H9 (cell line): ENCODE results near the gene IL1RN. TPM values are rescaled to one million over a fixed set of nuclear protein-coding genes. Genes with fewer than 3 reads are reported as not detected.

Source experiments
- DNase-seq: peaks from one replicate; pipeline ENCODE4 v3.0.0-alpha.2; 2017
- H2AFZ ChIP-seq: one replicate; pipeline ENCODE4 v1.6.1; 2013; ENCODE audit warnings: mild to moderate bottlenecking, low read length, control low read depth, moderate library complexity
- H2AK5ac ChIP-seq: 2 replicates; pipeline ENCODE4 v1.6.1; 2013; ENCODE audit warnings: low read length, control low read depth, mixed read lengths; ENCODE audit not compliant: insufficient read length
- H2BK120ac ChIP-seq: one replicate; pipeline ENCODE4 v1.6.1; 2013; ENCODE audit warnings: low read depth, mild to moderate bottlenecking, low read length, control low read depth, inconsistent platforms; ENCODE audit not compliant: poor library complexity, severe bottlenecking
- H2BK12ac ChIP-seq: 2 replicates; pipeline ENCODE4 v1.6.1; 2013; ENCODE audit warnings: low read length, control low read depth, mixed read lengths, low read depth; ENCODE audit not compliant: insufficient read length
- H2BK15ac ChIP-seq: 2 replicates; pipeline ENCODE4 v1.6.1; 2013; ENCODE audit warnings: low read depth, low read length, control low read depth
- H2BK20ac ChIP-seq: one replicate; pipeline ENCODE4 v1.6.1; 2013; ENCODE audit warnings: low read depth, mild to moderate bottlenecking, low read length, control low read depth, inconsistent platforms; ENCODE audit not compliant: poor library complexity, severe bottlenecking
- H2BK5ac ChIP-seq: 2 replicates; pipeline ENCODE4 v1.6.1; 2013; ENCODE audit warnings: low read length, control low read depth, mixed read lengths; ENCODE audit not compliant: insufficient read length
- H3K14ac ChIP-seq: 2 replicates; pipeline ENCODE4 v1.6.1; 2013; ENCODE audit warnings: low read length, control low read depth; ENCODE audit not compliant: insufficient read depth
- H3K18ac ChIP-seq: 2 replicates; pipeline ENCODE4 v1.6.1; 2013; ENCODE audit warnings: low read depth, mild to moderate bottlenecking, mixed read lengths, low read length, control low read depth; ENCODE audit not compliant: insufficient read length
- H3K23ac ChIP-seq: 2 replicates; pipeline ENCODE4 v1.6.1; 2013; ENCODE audit warnings: low read length, control low read depth, mixed read lengths, low read depth; ENCODE audit not compliant: insufficient read length
- H3K23me2 ChIP-seq: 2 replicates; pipeline ENCODE4 v1.6.1; 2013; ENCODE audit warnings: low read depth, mild to moderate bottlenecking, mixed read lengths, low read length, control low read depth; ENCODE audit not compliant: insufficient read length, poor library complexity, severe bottlenecking
- H3K27ac ChIP-seq: 2 replicates; pipeline ENCODE4 v1.5.1; 2013; ENCODE audit warnings: low read length, control low read depth, mixed read lengths, low read depth; ENCODE audit not compliant: insufficient read length
- H3K27me3 ChIP-seq: 2 replicates; pipeline ENCODE4 v1.6.1; 2013; ENCODE audit warnings: low read length, control low read depth, inconsistent platforms; ENCODE audit not compliant: insufficient read depth
- H3K4ac ChIP-seq: 2 replicates; pipeline ENCODE4 v1.6.1; 2013; ENCODE audit warnings: low read depth, mild to moderate bottlenecking, control low read depth, inconsistent platforms, low read length, moderate library complexity
- H3K4me1 ChIP-seq: 2 replicates; pipeline ENCODE4 v1.6.1; 2013; ENCODE audit warnings: low read length, control low read depth, inconsistent platforms; ENCODE audit not compliant: insufficient read depth
- H3K4me2 ChIP-seq: 2 replicates; pipeline ENCODE4 v1.6.1; 2013; ENCODE audit warnings: low read length, control low read depth, mixed read lengths; ENCODE audit not compliant: insufficient read length, insufficient read depth
- H3K56ac ChIP-seq: 2 replicates; pipeline ENCODE4 v1.6.1; 2013; ENCODE audit warnings: low read depth, mild to moderate bottlenecking, mixed read lengths, low read length, control low read depth; ENCODE audit not compliant: insufficient read length
- H3K79me1 ChIP-seq: 2 replicates; pipeline ENCODE4 v1.6.1; 2013; ENCODE audit warnings: low read depth, mild to moderate bottlenecking, moderate library complexity, low read length, control low read depth, inconsistent platforms; ENCODE audit not compliant: insufficient read depth, poor library complexity, severe bottlenecking
- H3K79me2 ChIP-seq: 2 replicates; pipeline ENCODE4 v1.6.1; 2013; ENCODE audit warnings: low read length, control low read depth, inconsistent platforms; ENCODE audit not compliant: insufficient read depth
- H3K9ac ChIP-seq: 2 replicates; pipeline ENCODE4 v1.6.1; 2013; ENCODE audit warnings: low read length, control low read depth, mixed read lengths; ENCODE audit not compliant: insufficient read length; ENCODE audit errors: extremely low read depth
- H3K9me3 ChIP-seq: one replicate; pipeline ENCODE4 v1.6.1; 2013; ENCODE audit warnings: low read depth, low read length, inconsistent platforms; ENCODE audit not compliant: control insufficient read depth
- H3T11ph ChIP-seq: one replicate; pipeline ENCODE4 v1.6.1; 2013; ENCODE audit warnings: mild to moderate bottlenecking, low read length, control low read depth, inconsistent platforms
- H4K20me1 ChIP-seq: one replicate; pipeline ENCODE4 v1.6.1; 2013; ENCODE audit not compliant: control insufficient read depth, insufficient read length, insufficient read depth
- H4K5ac ChIP-seq: 2 replicates; pipeline ENCODE4 v1.6.1; 2013; ENCODE audit warnings: low read depth, mild to moderate bottlenecking, mixed read lengths, low read length, control low read depth; ENCODE audit not compliant: insufficient read length
- H4K8ac ChIP-seq: replicated peaks from 2 replicates; pipeline ENCODE4 v1.6.1; 2013; ENCODE audit warnings: low read length, control low read depth, mixed read lengths, low read depth; ENCODE audit not compliant: insufficient read length
- H4K91ac ChIP-seq: 2 replicates; pipeline ENCODE4 v1.6.1; 2013; ENCODE audit warnings: low read depth, mild to moderate bottlenecking, moderate library complexity, mixed read lengths, low read length, control low read depth; ENCODE audit not compliant: insufficient read length
- H3K27ac Mint-ChIP-seq, 3 experiments: 2 replicates in 2 of 3; 3 replicates in 1 of 3; pipeline ENCODE4 v1.8.0; 2020 to 2021; ENCODE audit warnings: mixed read lengths in 3 of 3, mild to moderate bottlenecking in 1 of 3, moderate library complexity in 1 of 3
- H3K27me3 Mint-ChIP-seq: 2 replicates; pipeline ENCODE4 v1.8.0; 2021; ENCODE audit warnings: low read depth, mild to moderate bottlenecking, moderate library complexity, mixed read lengths
- H3K36me3 Mint-ChIP-seq, 3 experiments: 2 replicates in 2 of 3; 3 replicates in 1 of 3; pipeline ENCODE4 v1.8.0; 2020 to 2021; ENCODE audit warnings: low read depth in 3 of 3, mixed read lengths in 3 of 3; ENCODE audit not compliant: insufficient read depth in 1 of 3
- H3K4me1 Mint-ChIP-seq, 2 experiments: 2 replicates each; pipeline ENCODE4 v1.8.0; 2020; ENCODE audit warnings: mixed read lengths in 2 of 2
- H3K4me3 Mint-ChIP-seq, 2 experiments: 2 replicates in 1 of 2; 3 replicates in 1 of 2; pipeline ENCODE4 v1.8.0; 2020 to 2021; ENCODE audit warnings: mild to moderate bottlenecking in 2 of 2, mixed read lengths in 2 of 2, moderate library complexity in 1 of 2
- H3K9me3 Mint-ChIP-seq, 2 experiments: 2 replicates in 1 of 2; 3 replicates in 1 of 2; pipeline ENCODE4 v1.8.0; 2020; ENCODE audit warnings: mild to moderate bottlenecking in 2 of 2, mixed read lengths in 2 of 2, moderate library complexity in 1 of 2
- CTCF ChIP-seq: fragments of 200-600 bp; sonication (generic); conservative IDR thresholded peaks from 3 replicates; pipeline ENCODE4 v1.8.0; 2021; ENCODE audit warnings: antibody characterized with exemption, mild to moderate bottlenecking
- WGBS: extraction: QIAGEN DNeasy Blood & Tissue Kit; methylation state at CpG from one replicate; pipeline ENCODE4 v1.1.7; 2013; ENCODE audit warnings: missing lambda C conversion rate, low lambda C conversion rate, mixed read lengths; ENCODE audit not compliant: insufficient read length; ENCODE audit errors: extremely low coverage; 5-methylcytosine and 5-hydroxymethylcytosine counted together
- total RNA-seq: library from RNA; stranded (reverse); gene quantifications from 2 replicates; pipeline ENCODE4 v1.2.1, GENCODE V29; 2021

The IL1RN gene
- total RNA-seq, 1 experiment from 2014 or later: not detected

- WGBS: no CpG with 5 or more reads among the region's 6 CpGs
- Histone ChIP-seq H4K91ac (no peak overlapping the region), H3K18ac (no peak overlapping the region), H3K9ac (no peak overlapping the region), H2AFZ (no peak overlapping the region), H3K79me2 (no peaks in the 10 kb centered on the region), H2BK120ac (no peak overlapping the region), H3T11ph (no peak overlapping the region), H4K8ac (no peak overlapping the region), H3K9me3 (no peaks in the 10 kb centered on the region), H3K4me1 (no peaks in the 10 kb centered on the region), H2BK15ac (no peak overlapping the region), H4K5ac (no peak overlapping the region), H3K56ac (no peak overlapping the region), H3K79me1 (no peaks in the 10 kb centered on the region), H3K27ac (no peak overlapping the region), H3K23ac (no peak overlapping the region), H3K23me2 (no peaks in the 10 kb centered on the region), H3K14ac (no peak overlapping the region), H2BK5ac (no peak overlapping the region), H2AK5ac (no peak overlapping the region), H3K27me3 (no peaks in the 10 kb centered on the region), H4K20me1 (no peaks in the 10 kb centered on the region), H3K4ac (no peak overlapping the region), H2BK20ac (no peak overlapping the region), H2BK12ac (no peak overlapping the region), H3K4me2 (no peak overlapping the region)
- Mint-ChIP-seq H3K4me1 (peaks cover 5 to 6% of the 10 kb centered on the region in 2 experiments), H3K27ac (no peak overlapping the region), H3K9me3 (peaks cover 0 to 3% of the 10 kb centered on the region in 2 experiments; a peak in 1 of 5 replicates), H3K4me3 (no peak overlapping the region), H3K36me3 (no peaks in the 10 kb centered on the region), H3K27me3 (peaks cover 47% of the 10 kb centered on the region)
- no peak for DNase-seq
- no peak for TF ChIP-seq CTCF
Observed at GRCh38 chr2:113078350-113078839, 49.0 kb upstream of the IL1RN start.
